ENCODE measurements around the gene RBAK.
"Not testable (repeated sequence)": the region's sequence is repeated elsewhere in the genome, so short reads cannot be mapped to it uniquely, and the experiment has no call there.

The RBAK gene

DNA sequence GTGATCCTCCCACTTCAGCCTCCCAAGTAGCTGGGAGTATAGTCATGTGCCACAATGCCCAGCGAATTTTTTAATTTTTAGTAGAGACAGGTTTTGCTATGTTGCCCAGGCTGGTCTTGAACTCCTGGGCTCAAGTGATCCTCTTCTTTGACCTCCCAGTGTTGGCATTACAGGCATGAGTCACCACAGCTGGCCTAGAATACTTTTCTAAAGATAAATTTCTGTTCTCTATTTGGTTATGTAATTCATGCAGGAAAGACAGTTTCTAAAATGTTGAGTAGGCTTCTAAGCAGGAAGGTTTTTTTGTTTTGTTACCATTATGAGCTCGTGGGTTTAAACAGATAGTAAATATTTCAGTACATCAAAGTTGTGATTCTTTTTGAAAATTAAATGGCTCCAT lies 5.0 kb downstream of the RBAK start:
- H3K36me3 ChIP-seq = peaks cover 7% of the 10 kb centered on the region
- no peak overlapping the region for H3K4me3 ChIP-seq (ENCODE audit: low read depth in 1 of 2, low read length in 1 of 2)
- no peak for TF ChIP-seq CTCF (IDR thresholded peaks at IDR 0.05)
- H3K27me3 ChIP-seq = no peaks in the 10 kb centered on the region
- H3K4me1 ChIP-seq (ENCODE audit: control insufficient read depth in 1 of 2, insufficient read depth in 1 of 2, low read depth in 1 of 2, low read length in 1 of 2) = peaks cover 5% of the 10 kb centered on the region in 2 experiments
- H3K27ac ChIP-seq = no peak overlapping the region
- H3K9me3 ChIP-seq = peaks cover 13% of the 10 kb centered on the region

DNA sequence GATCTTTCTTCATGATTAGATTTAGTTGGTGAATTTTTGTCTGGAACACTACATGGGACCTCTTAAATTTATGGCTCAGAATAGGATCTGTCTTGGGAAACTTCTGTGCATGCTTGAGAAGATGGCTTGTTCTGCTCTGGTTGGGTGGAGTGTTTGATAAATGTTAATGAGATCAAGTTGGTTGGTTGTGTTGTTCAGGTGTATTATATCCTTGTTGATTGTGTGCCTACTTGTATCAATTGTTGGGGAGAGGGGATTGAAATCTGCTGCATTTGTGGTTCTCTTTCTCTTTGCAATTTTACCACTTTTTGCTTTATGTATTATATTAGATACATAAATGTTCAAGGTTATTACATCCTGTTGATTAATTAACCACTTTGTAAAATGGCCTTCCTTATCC lies 6.1 kb downstream of the RBAK start:
- H3K36me3 ChIP-seq; H3K27me3 ChIP-seq; H3K4me3 ChIP-seq (ENCODE audit: low read depth in 1 of 2, low read length in 1 of 2); H3K4me1 ChIP-seq (ENCODE audit: control insufficient read depth in 1 of 2, insufficient read depth in 1 of 2, low read depth in 1 of 2, low read length in 1 of 2); H3K27ac ChIP-seq: not testable (repeated sequence)
- H3K9me3 ChIP-seq = peaks cover 13% of the 10 kb centered on the region

- H3K27me3 ChIP-seq = no peaks in the 10 kb centered on the region
- peaks cover 13% of the 10 kb centered on the region for H3K9me3 ChIP-seq
- no peaks in the 10 kb centered on the region for H3K4me1 ChIP-seq (ENCODE audit: control insufficient read depth in 1 of 2, insufficient read depth in 1 of 2, low read depth in 1 of 2, low read length in 1 of 2)
- H3K27ac ChIP-seq = no peak overlapping the region
- no peak for TF ChIP-seq CTCF (IDR thresholded peaks at IDR 0.05)
- H3K4me3 ChIP-seq (ENCODE audit: low read depth in 1 of 2, low read length in 1 of 2) = no peak overlapping the region
- peaks cover 19% of the 10 kb centered on the region for H3K36me3 ChIP-seq
Observed at GRCh38 chr7:5053175-5053574, 7.5 kb downstream of the RBAK start.

DNA sequence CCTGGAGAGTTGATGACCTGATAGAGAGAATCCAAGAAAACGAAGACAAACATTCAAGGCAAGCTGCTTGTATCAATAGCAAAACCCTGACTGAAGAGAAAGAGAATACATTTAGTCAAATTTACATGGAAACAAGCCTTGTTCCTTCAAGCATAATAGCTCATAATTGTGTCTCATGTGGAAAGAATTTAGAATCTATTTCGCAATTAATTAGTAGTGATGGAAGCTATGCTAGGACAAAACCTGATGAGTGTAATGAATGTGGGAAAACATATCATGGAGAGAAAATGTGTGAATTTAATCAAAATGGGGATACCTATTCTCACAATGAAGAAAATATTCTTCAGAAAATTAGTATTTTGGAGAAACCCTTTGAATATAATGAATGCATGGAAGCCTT lies 18.0 kb downstream of the RBAK start:
- Histone ChIP-seq H3K27ac (no peak overlapping the region), H3K4me3 (ENCODE audit: low read depth in 1 of 2, low read length in 1 of 2) (no peak overlapping the region), H3K9me3 (peaks cover 87% of the 10 kb centered on the region), H3K4me1 (ENCODE audit: control insufficient read depth in 1 of 2, insufficient read depth in 1 of 2, low read depth in 1 of 2, low read length in 1 of 2) (no peaks in the 10 kb centered on the region), H3K27me3 (no peaks in the 10 kb centered on the region), H3K36me3 (peaks cover 44% of the 10 kb centered on the region)
- no peak for TF ChIP-seq CTCF (IDR thresholded peaks at IDR 0.05)

DNA sequence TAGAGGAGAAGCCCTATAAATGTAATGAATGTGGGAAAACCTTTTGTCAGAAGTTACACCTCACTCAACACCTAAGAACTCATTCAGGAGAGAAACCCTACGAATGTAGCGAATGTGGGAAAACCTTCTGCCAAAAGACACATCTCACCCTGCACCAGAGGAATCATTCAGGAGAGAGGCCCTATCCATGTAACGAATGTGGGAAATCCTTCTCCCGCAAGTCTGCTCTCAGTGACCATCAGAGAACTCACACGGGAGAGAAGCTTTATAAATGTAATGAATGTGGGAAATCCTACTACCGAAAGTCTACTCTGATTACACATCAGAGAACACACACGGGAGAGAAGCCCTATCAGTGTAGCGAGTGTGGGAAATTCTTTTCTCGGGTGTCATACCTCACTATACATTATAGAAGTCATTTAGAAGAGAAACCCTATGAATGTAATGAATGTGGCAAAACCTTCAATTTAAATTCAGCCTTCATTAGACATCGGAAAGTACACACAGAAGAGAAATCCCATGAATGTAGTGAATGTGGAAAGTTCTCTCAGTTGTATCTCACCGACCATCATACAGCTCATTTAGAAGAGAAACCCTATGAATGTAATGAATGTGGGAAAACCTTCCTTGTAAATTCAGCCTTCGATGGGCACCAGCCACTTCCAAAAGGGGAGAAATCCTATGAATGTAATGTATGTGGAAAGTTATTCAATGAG lies 18.9 kb downstream of the RBAK start:
- Histone ChIP-seq H3K4me3 (ENCODE audit: low read depth in 1 of 2, low read length in 1 of 2) (no peak overlapping the region), H3K36me3 (peaks cover 36% of the 10 kb centered on the region), H3K9me3 (peaks cover 82% of the 10 kb centered on the region), H3K4me1 (ENCODE audit: control insufficient read depth in 1 of 2, insufficient read depth in 1 of 2, low read depth in 1 of 2, low read length in 1 of 2) (no peaks in the 10 kb centered on the region), H3K27me3 (no peaks in the 10 kb centered on the region), H3K27ac (no peak overlapping the region)
- no peak for TF ChIP-seq CTCF (IDR thresholded peaks at IDR 0.05)

DNA sequence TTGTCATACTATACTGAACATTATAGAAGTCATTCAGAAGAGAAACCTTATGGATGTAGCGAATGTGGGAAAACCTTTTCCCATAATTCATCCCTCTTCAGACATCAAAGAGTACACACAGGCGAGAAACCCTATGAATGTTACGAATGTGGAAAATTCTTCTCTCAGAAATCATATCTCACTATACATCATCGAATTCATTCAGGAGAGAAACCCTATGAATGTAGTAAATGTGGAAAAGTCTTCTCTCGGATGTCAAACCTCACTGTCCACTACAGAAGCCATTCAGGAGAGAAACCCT lies 19.4 kb downstream of the RBAK start:
- Histone ChIP-seq H3K36me3 (peaks cover 31% of the 10 kb centered on the region), H3K27ac (no peak overlapping the region), H3K9me3 (peaks cover 81% of the 10 kb centered on the region), H3K4me1 (ENCODE audit: control insufficient read depth in 1 of 2, insufficient read depth in 1 of 2, low read depth in 1 of 2, low read length in 1 of 2) (no peaks in the 10 kb centered on the region), H3K27me3 (no peaks in the 10 kb centered on the region), H3K4me3 (ENCODE audit: low read depth in 1 of 2, low read length in 1 of 2) (no peak overlapping the region)
- TF ChIP-seq CTCF (IDR thresholded peaks at IDR 0.05) = no peak

Data from neutrophil (primary cell).